DMS53 (cell line): Measurements from ENCODE around the gene GMPR.

Source experiments
- DNase-seq: peaks from one replicate; lab custom pipeline; 2025; lab: John Stamatoyannopoulos, UW

Gene GMPR

DNA sequence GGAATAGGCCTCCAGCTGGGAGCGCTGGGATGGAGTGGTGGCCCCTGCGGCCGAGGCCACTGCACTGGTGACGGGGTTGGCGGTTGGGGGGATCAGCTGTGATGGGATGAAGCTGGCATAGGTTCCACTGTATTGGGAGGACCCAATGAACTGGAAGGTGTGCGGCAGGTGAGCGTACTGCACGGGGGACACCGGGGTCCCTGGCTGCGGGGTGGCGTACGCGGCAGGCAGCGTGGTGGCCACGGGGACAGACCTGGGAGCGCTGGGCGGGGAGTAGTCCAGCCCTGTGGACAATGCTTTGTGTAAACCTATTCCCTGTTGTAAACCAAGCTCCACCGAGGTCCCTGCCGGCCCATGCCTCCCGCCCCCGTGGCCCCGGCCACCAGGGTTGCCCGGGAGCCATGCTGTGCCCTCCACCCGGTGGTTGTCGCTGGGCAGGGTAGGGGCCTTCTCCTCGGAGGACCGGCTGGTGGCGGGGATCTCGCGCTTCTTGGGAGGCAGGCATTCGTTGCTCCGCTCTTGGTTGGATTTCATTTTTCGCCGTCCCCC, 89.5 kb downstream of the GMPR start:
- no peak for DNase-seq

DNA sequence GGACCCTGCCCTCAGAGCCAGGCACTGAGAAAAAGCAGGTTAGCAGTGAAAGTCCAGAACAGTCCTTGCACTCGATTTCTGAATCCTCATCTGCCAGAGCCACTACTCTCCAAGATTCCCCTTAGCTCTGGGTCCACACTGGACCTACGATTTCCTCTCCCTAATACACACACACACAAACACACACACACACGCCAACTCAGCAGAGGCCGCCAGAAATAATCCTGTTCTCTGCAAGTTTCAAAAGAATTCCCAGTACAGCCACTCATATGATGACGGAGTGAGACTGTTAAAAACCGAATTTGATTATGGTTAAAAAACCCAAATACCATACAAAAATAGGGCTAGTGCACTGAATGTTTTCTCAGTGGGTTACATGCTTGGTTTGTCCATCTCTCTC, 90.8 kb downstream of the GMPR start:
- DNase-seq, result no peak

DNA sequence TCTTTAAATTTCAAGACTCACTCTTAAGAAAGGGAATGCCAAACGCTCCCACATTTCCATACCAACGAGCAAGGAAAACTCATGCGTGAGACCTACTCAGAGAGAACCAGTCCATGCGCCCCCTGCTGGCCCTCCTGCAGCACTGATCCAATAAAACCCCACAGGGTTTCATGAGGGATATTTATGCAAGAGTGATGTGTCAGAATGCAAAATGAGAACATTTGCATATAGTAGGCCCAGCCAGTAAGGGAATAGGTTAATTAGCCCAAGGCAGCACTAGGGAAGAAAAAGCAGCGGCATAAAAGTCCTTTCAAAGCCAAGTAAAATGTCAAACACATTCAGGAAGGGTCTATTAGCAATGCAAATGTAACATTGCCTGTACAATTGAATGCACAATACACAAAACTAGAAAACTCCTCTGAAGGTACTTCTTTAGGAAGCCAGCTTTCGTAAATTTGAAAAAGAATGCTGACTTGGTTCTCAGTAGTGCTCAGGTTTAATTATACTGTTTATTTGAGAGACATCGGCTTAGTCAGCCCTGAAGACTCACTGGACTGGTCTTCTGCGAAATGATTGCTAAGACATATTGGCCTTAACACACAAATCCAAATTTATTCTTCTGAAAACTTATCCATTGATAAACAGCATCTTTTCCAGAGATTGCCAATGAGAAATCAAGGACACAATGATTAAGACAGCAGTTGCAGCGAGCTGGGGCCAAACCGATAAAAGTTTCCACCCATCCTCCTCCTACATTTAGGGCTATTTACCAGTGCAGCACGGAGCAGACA, 93.2 kb downstream of the GMPR start:
- peak; percentile 87 for DNase-seq

DNA sequence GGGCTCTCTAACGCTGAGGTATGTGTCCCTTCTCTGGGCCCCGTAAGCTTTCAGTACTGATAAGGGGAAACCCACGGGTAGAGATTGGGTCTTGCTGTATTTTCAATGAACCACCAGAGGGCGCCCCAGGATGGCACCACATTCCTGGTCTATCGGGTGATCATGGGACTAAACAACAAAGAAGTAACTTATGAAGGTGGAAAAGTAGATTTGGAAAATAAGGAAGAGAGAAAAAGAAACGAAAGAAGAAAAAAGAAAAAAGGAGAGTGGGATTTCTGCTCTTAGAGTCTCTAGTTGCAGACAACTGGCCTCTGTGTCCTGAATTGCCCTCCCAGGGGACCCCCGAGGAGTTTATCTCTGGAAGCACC, 93.8 kb downstream of the GMPR start:
- peak; percentile 89 for DNase-seq

DNA sequence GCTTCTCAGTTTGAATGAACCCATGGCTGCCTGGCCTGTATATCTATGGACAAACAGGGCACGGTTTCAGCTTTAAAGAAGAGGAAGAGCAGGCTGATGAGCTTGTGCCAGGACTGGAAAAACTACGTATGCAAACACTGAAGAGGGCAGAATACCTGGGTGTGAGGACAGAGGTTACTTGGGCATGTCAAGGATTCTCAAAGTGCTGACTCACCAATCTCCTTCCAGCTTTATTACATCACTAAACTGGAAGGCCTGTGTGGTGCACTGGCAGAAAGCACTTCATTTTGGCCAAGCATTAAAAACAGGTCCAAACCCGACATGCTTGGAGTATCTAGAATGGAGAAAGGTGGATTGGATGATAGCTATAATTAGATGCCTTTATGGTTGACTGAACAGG, 95.2 kb downstream of the GMPR start:
- DNase-seq, result peak; percentile 39

DNA sequence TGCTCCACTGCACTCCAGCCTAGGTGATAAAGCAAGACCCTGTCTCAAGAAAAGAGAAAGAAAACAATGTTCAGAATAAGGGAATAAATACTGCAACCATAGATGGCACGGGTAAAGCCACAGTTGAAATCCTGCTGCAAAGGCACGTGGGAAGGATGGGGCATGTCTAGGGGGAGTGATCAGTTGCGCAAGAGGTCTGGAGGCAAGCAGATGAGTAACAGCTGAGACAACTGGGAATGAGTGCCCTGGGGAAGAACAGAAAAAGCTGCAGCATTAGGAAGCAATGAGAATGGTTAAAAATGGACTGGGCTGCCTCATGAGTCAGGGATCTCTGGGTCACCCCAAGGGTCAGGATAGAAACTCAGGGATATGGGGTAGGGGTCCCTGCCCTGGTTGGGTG, 96.3 kb downstream of the GMPR start:
- DNase-seq, result no peak

DNA sequence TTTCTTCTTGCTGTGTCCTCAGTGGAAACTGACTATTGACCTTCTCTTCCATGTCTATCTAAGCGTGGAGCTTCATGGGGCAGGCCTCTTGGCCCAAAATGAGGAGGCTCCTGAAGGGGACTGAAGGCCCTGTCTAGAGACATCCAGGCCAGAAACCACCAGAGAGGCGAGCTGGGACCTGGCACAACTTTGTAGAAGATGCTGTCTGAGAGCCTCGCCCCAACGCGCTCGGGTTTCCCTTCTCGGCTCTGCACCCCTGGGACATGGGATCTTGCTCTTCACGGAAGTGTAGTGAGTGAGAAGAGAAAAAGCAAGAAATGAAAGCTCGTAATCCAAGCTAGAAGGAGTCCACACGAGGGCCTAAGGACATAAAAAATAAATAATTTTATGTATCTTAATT, 96.8 kb downstream of the GMPR start:
- no peak for DNase-seq

DNA sequence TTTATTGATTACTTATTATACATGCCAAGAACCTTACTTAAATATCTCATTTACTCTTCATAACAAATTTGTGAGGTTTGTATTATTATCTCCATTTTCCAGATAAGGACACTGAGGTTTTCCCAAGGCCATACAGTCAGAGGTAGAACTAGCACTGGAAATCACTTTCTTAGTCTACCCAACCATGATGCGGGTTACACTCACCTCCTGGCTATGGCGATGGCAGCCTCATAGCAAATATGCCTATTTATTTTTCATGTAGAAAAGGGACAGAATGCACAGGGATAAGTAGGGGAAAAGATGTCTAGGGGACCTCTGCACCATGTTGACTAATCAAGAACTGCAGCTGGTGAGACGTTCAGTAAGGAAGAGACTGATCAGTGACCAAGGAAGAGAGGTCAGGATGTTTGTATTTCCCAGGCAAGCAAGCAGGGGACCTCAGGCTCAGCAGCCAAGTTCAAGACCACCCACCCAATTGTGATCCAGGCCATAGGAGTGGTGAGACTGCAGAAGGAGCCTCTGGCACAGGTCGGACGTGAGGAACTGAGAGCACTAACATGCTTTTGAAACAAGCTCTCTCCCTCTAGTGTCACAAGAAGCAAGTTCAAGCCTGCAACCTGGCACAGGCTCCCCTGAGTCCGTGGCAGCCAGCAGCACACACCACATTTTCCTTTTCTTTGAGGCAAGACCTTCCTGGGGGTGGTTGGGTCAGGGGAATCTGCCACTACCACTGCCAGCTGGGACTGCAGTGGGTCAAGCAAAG, 97.8 kb downstream of the GMPR start:
- DNase-seq, result no peak

DNA sequence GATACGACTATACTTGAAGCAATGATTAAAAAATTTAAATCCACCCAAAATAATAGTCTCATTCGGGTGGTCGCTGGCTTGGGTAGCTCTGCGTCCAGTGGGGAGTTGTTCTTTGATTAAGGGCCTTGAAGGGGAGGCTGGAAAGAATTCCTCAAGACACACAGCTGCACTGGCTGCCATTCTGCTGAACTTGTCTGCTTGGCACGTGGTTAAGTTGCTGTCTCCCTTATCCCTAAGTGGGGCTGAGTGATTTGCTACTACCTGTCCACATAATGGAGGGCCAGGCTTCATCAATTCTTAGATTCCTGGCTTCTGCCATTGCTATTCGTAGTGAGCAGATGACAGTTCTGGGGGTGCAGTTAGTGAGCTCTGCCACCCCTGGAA, 98.5 kb downstream of the GMPR start:
- no peak for DNase-seq

DNA sequence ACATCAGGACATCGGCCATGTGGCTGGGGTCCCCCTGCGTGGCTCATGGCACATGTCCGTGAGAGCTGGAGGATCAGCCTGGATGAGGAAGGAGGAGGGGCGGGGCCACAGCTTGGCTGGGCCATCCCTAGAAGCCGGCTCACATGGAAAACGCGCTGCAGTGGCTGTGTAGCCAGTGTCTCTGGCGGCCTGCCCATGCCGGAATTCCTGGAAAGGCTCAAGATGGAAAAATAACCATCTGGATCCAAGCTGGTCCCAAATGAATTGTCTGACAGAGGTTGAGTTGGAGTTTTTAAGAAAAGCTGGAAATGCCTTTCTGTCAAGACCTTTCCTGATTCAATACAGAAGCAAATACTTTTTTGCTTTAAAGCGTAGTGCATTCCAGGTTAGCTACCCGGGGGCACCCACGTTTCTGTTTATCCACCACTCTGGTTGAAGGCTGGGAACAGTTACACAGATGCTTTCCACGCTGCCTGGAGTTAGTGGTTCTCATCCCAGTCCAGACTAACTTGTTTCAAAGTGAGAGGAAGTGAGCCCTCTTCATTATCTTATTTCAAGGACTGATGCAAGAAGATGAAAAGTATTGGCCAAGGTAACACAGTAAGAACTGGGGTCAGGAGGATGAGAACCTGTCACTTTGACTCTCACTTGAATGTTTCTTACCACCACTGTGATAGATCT, 99.0 kb downstream of the GMPR start:
- no peak for DNase-seq

DNA sequence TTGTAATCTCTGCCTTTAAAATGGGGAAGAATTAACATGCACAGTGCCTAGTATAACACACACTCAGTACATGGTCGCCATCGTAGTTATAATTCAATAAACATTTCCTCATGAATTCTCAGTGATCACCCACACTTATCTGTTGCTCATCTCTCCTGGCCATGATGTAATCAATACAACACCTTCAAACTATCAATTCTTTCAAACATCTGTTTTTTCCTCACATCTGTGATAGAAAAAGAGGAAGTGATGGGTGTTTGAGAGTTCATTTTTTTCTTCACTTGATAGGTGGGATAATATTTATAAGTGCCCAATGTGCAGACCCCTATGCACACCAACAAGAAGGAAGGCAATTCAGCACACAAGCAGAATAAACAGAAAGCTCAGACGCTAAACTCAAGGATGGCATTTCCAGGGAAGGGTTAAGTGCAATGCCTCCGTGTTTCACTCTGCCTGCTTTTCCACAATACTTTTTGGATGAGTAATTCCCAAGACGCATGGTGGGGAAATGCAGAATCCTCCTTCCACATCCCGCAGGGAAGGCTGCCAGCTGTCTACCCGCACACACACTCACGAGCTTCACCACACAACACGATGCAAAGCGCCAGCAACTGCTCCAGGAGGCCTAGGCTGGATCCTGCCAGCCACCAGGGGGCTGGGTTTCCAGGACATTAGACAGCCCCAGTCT, 100.3 kb downstream of the GMPR start:
- DNase-seq, result peak; percentile 26

DNA sequence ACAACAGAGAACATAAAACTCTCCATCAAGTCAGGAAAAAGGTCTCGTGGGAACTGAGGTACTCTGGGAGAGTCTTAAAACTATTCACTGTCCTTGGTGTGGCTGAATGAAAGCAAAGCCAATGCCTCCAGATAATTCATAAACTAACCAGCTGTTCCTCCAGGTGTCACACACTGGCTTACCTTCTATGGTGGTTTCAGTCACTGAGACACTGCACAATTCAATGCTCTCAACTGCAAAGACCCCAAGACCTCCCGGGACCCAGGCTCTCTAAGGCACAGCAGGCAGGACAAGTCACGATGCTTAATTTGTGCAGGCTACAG, 100.8 kb downstream of the GMPR start:
- DNase-seq, result no peak

DNA sequence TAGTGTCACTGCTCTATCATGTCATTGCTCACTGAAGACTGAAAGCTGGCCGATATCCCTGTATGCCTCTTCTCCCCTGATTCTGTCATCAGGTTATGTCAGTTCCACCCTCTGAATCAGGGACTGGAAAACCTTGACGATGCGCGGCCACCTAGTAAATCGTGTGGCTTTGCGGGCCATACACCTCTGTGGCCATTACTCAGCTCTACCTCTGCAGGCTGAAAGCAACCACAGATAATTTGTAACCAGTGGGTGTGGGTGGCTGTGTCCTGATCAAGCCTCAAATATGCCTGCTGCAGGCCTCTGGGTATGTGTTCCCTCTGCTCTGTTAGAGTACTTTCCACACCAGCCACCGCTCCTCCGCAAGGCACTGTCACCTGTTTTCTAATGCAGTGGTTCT, 105.2 kb downstream of the GMPR start:
- no peak for DNase-seq

DNA sequence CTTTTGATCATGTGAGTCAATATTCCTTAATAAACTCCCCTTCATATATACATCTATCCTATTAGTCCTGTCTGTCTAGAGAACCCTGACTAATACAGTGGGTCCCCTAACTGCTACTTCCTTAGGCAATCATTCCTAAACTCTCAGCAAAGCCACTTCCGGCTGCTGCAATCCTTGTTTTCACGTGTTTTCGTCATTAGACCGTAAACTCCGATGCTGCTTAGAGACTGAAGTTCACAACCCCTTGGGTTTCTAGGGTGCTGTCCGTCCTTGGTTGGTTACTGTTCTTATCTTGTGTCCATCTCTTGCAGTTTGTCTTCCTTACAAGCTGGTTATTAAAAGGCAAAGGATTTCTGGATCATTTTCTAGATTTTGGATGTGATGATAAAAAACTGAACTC, 106.4 kb downstream of the GMPR start:
- DNase-seq, result no peak
